Tibial nerve (tissue), 4 donors: ENCODE data around the gene LARGE2. TPM values are rescaled to one million over a fixed set of nuclear protein-coding genes. Genes with fewer than 3 reads are reported as not detected.
A peak's percentile ranks its signal among the peaks of the same experiment; 100 is the strongest.

Experiments used
- DNase-seq, 2 donors: peaks; one replicate each; pipeline ENCODE4 v3.0.0-alpha.2; 2019; ENCODE audit warnings: low spot score in 2 of 2
- H3K27ac ChIP-seq, 4 donors: fragments of 200-600 bp; sonication (generic) in 3 of 4; one replicate each; pipeline ENCODE4 v1.5.1; 2017 to 2019; ENCODE audit warnings: mild to moderate bottlenecking in 1 of 4
- H3K27me3 ChIP-seq, 2 donors: fragments of 200-600 bp; sonication (generic) in 1 of 2; one replicate each; pipeline versions ENCODE4 v1.5.1 to v1.6.0; 2017 to 2019
- H3K36me3 ChIP-seq, 3 donors: fragments of 200-600 bp; sonication (generic); one replicate each; pipeline ENCODE4 v1.5.1; 2018 to 2019
- H3K4me1 ChIP-seq, 4 donors: fragments of 200-600 bp; sonication (generic) in 3 of 4; one replicate each; pipeline ENCODE4 v1.5.1; 2017 to 2019
- H3K4me3 ChIP-seq, 4 donors: fragments of 200-600 bp; sonication (generic) in 3 of 4; one replicate each; pipeline ENCODE4 v1.5.1; 2017 to 2019; ENCODE audit warnings: mild to moderate bottlenecking in 1 of 4, moderate library complexity in 1 of 4
- H3K9me3 ChIP-seq, 4 donors: fragments of 200-600 bp; sonication (generic) in 3 of 4; one replicate each; pipeline ENCODE4 v1.5.1; 2017 to 2019
- EP300 ChIP-seq, 2 donors: sonication (generic); formaldehyde crosslinking; IDR thresholded peaks; one replicate each; pipeline ENCODE4 v1.6.1; 2017; ENCODE audit warnings: antibody characterized with exemption in 2 of 2, mild to moderate bottlenecking in 1 of 2
- POLR2A ChIP-seq, 2 donors: fragments of 450-650 bp; IDR thresholded peaks; one replicate each; pipeline ENCODE4 v1.6.1; 2017; ENCODE audit warnings: antibody characterized with exemption in 2 of 2, mild to moderate bottlenecking in 2 of 2, moderate library complexity in 2 of 2
- WGBS, 2 donors: methylation state at CpG; one replicate each; pipeline ENCODE4 v1.1.5; 2018; 5-methylcytosine and 5-hydroxymethylcytosine counted together
- total RNA-seq, 4 donors: library from RNA; depleted of rRNA; stranded (reverse); fragments of >200 nt; gene quantifications; one replicate each; pipeline ENCODE4 v1.1.0, GENCODE V29; 2016
- TF ChIP-seq, protein P1 (sequence below), 5 experiments: fragments of 200-600 bp in 3 of 5; fragments of 450-650 bp in 2 of 5; sonication (generic) in 3 of 5; IDR thresholded peaks; one replicate each; pipeline ENCODE4 v1.5.1; 2016 to 2019; ENCODE audit warnings: antibody characterized with exemption in 5 of 5, mild to moderate bottlenecking in 3 of 5, moderate library complexity in 2 of 5

Gene LARGE2
- total RNA-seq, 4 donors from 2014 or later, result not detected

DNA sequence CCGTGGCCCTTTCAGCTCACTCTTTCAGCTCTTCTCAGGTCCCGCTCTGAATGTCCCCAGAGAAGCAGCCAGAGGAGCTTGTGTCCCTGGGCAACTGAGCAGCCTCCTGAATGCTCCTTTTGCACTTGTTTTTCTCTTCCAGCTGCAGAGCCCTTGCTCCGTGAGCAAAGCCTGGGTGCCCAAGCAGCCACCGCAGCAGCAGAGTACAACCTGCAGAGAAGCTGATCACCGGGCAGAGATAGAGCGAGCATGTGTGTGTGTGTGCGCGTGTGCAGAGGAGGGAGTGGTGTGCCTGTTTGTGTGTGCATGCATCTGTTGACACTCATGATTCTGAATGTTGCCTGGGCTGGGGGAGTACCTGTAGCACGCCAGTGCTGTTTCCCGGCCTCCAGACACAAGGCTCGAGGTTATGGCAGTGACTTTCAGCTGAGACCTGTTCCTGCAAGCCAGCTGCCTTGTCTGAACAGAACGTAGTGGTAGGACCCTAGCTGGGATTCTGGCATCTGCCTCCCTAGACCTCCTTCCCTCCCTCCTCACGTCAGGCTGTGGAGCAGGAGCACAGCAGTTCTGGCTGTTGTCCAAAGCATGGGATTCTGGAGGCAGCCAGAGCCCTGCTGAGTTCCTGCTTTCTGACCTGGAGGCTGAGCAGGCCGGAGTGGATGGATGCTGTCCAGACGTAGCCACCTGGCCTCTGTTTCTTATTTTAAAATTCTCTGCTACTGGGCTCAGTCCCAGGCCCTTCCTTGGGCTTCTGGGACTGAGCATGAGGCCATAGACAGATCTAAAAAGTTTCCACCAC lies 41.5 kb upstream of the LARGE2 start:
- Histone ChIP-seq H3K27me3 (peaks cover 0 to 3% of the 10 kb centered on the region in 2 donors), H3K27ac (peak overlapping the region in 2 of 4 donors; percentile 38 to 64), H3K9me3 (no peaks in the 10 kb centered on the region), H3K36me3 (peaks cover 0 to 71% (median 0%) of the 10 kb centered on the region in 3 donors), H3K4me3 (no peak overlapping the region), H3K4me1 (peaks cover 0 to 11% (median 4%) of the 10 kb centered on the region in 4 donors)
- WGBS, 2 donors, result 76 to 84% methylated on average over 12 to 15 of the region's 15 CpGs
- no peak for DNase-seq
- TF ChIP-seq, protein P1, sequence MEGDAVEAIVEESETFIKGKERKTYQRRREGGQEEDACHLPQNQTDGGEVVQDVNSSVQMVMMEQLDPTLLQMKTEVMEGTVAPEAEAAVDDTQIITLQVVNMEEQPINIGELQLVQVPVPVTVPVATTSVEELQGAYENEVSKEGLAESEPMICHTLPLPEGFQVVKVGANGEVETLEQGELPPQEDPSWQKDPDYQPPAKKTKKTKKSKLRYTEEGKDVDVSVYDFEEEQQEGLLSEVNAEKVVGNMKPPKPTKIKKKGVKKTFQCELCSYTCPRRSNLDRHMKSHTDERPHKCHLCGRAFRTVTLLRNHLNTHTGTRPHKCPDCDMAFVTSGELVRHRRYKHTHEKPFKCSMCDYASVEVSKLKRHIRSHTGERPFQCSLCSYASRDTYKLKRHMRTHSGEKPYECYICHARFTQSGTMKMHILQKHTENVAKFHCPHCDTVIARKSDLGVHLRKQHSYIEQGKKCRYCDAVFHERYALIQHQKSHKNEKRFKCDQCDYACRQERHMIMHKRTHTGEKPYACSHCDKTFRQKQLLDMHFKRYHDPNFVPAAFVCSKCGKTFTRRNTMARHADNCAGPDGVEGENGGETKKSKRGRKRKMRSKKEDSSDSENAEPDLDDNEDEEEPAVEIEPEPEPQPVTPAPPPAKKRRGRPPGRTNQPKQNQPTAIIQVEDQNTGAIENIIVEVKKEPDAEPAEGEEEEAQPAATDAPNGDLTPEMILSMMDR (IDR thresholded peaks at IDR 0.05), result no peak
- TF ChIP-seq EP300 (IDR thresholded peaks at IDR 0.05) (no peak), POLR2A (IDR thresholded peaks at IDR 0.05) (no peak)

DNA sequence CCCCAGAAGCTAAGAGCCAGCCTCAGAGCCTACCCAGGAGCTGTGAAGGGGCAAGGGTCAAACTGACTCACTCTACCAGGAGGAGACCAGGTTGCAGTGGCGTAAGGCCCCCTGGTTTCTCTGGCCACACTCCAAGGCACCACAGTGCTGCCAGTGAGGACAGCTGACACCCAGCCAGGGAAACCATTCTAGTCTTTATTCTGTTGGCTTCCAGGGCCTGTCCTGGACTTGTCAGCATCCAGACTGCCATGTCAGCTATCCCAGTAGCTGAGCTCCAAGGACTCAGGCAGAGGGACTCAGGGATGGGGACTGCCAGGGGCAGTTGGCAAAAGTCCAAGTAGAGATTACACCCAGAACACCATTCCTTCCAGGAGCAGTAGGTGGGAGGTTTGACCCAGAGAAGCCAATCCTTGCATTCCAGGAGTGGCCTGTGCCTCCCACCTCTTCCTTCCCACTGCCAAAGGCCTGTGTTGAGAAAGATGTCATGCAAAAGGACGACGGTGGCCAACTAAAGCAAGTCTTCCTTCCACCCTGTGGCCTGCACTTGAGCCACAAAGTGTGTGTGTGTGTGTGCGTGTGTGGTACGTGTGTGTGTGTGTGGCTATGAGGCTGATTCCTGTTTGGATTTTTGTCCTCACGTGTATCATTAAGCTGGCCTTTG lies 40.6 kb upstream of the LARGE2 start:
- TF ChIP-seq POLR2A (IDR thresholded peaks at IDR 0.05) (no peak), EP300 (IDR thresholded peaks at IDR 0.05) (peak in 1 of 2 donors; percentile 32)
- H3K9me3 ChIP-seq, result no peaks in the 10 kb centered on the region
- peaks cover 0 to 18% (median 6%) of the 10 kb centered on the region in 4 donors for H3K4me1 ChIP-seq
- WGBS, 2 donors, result 59 to 69% methylated on average over 6 of the region's 6 CpGs
- H3K27me3 ChIP-seq, result peaks cover 0 to 4% of the 10 kb centered on the region in 2 donors
- no peak overlapping the region for H3K4me3 ChIP-seq
- peaks cover 0 to 62% (median 0%) of the 10 kb centered on the region in 3 donors for H3K36me3 ChIP-seq
- DNase-seq, result no peak
- peak overlapping the region in 2 of 4 donors; percentile 62 to 64 for H3K27ac ChIP-seq

DNA sequence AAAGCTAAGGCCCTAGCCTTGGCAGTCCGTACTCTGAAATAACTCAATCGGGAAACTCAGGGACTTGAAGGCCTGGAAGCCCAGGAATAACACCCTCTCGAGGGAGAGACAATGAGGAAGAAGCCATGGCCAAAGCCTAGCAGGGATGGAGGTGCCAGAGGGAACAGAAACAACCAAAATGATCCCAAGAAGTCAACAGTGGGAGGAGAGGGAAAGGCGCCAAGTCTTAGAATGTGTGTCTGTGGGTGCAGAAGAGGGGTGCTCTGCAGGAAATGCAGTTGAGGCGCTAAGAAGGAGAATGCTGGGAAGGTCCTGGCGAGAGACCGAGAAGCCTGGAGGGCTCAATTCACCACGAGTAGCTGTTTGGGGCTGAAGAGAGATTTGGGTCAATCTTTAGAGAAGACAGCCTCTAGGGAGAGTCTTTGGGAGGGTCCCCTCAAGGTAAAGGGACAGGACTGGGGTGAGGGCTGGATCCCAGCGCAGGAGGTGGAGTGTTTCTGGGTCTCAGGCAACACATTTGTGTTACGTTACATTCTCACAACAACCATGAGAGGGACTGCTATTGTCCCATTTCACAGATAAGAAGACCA lies 37.8 kb upstream of the LARGE2 start:
- H3K27ac ChIP-seq, result peak overlapping the region in 2 of 4 donors; percentile 21 to 36
- H3K27me3 ChIP-seq, result peaks cover 0 to 4% of the 10 kb centered on the region in 2 donors
- H3K9me3 ChIP-seq, result no peaks in the 10 kb centered on the region
- peak overlapping the region in 1 of 4 donors; percentile 68 for H3K4me3 ChIP-seq
- no peak for DNase-seq
- WGBS, 2 donors, result 78 to 80% methylated on average over 10 of the region's 10 CpGs
- H3K4me1 ChIP-seq, result peaks cover 0 to 18% (median 6%) of the 10 kb centered on the region in 4 donors
- TF ChIP-seq, protein P1 (IDR thresholded peaks at IDR 0.05), result no peak
- TF ChIP-seq EP300 (IDR thresholded peaks at IDR 0.05), result peak in 1 of 2 donors; percentile 7
- H3K36me3 ChIP-seq, result peaks cover 0 to 36% (median 0%) of the 10 kb centered on the region in 3 donors

DNA sequence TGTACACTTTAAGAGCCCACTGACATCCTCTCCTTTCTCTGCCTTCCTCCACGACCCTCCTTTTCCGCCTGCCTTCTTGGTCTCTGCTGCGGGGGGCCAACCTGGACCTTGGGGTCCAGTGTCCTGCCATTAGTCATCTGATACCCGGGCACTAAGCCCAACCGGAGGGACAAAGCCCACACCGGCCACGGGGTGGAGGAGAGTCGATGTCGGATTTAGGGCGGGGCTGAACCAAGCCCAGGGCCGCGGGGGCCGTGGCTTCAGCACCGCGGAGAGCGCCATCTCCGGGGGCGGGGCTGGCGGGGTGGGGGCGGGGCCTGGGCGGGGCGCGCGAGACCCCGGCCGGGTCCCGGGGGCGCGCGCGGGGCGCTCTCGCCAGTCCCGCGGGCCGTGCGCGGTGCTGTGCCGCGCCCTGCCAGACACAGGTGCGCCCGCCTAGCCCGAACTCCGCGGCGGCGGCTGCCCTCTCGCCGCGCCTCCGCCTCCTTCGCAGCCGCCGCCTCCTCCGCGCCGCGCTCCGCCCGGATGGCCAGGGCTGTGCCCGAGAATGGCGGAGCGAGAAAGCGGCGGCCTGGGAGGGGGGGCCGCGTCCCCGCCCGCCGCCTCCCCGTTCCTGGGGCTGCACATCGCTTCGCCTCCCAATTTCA lies 37.1 kb upstream of the LARGE2 start, which contains the start of gene MAPK8IP1:
MAPK8IP1 (plus strand) TSS at position 378 of the 647 bp plus-strand sequence; CDS start at position 548, 170 bp downstream.
- H3K4me1 ChIP-seq, result peaks cover 0 to 18% (median 6%) of the 10 kb centered on the region in 4 donors
- DNase-seq, result peak in 1 of 2 donors; percentile 18
- H3K27me3 ChIP-seq, result peaks cover 0 to 4% of the 10 kb centered on the region in 2 donors
- WGBS, 2 donors, result 5 to 10% methylated on average over 10 to 17 of the region's 73 CpGs
- H3K36me3 ChIP-seq, result peaks cover 0 to 29% (median 0%) of the 10 kb centered on the region in 3 donors
- H3K27ac ChIP-seq, result peak within 1 kb of the TSS; percentile 62 to 90 (median 70)
- H3K4me3 ChIP-seq, result peak within 1 kb of the TSS; percentile 40 to 68 (median 46)
- H3K9me3 ChIP-seq, result no peaks in the 10 kb centered on the region
- TF ChIP-seq POLR2A (IDR thresholded peaks at IDR 0.05), result peak in 1 of 2 donors; percentile 52
- TF ChIP-seq, protein P1 (IDR thresholded peaks at IDR 0.05), result no peak
